Measurements from ENCODE around the gene IFT88.
A peak's percentile ranks its signal among the peaks of the same experiment; 100 is the strongest.

The IFT88 gene

DNA sequence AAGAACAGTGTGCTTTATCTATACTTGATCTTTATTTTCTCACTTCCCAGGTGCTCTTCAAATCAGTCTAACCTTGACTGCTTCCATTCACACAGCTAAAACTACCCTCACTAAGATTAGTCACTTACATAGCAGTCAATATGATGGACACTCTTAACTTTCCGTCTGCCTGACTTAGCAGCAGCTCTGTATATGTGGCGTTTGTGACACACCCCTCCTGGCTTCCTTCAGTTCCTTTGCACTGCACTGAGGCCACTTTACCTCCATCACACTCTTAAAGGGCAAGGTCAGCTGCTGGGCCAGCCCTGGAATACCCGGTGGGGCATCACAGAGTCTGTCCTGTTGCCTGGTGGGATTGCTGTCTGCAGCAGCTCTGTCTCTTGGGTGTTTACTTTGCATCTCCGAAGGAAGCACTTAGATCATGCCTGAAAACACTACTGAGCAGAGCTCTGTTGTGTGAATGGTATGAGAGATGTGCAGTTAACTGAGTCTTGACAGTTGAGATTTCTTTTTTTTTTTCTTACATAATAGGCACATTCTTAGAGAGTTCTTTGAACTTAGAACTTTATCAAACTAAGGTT is 101.0 kb downstream of the IFT88 start:
- TF ChIP-seq, protein P1, sequence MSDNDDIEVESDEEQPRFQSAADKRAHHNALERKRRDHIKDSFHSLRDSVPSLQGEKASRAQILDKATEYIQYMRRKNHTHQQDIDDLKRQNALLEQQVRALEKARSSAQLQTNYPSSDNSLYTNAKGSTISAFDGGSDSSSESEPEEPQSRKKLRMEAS (IDR thresholded peaks at IDR 0.05; ENCODE audit: low read depth, low read length), result no peak
- no peak for TF ChIP-seq POLR2A (IDR thresholded peaks at IDR 0.05; ENCODE audit: extremely low read depth, insufficient read length)
- TF ChIP-seq, protein P2, sequence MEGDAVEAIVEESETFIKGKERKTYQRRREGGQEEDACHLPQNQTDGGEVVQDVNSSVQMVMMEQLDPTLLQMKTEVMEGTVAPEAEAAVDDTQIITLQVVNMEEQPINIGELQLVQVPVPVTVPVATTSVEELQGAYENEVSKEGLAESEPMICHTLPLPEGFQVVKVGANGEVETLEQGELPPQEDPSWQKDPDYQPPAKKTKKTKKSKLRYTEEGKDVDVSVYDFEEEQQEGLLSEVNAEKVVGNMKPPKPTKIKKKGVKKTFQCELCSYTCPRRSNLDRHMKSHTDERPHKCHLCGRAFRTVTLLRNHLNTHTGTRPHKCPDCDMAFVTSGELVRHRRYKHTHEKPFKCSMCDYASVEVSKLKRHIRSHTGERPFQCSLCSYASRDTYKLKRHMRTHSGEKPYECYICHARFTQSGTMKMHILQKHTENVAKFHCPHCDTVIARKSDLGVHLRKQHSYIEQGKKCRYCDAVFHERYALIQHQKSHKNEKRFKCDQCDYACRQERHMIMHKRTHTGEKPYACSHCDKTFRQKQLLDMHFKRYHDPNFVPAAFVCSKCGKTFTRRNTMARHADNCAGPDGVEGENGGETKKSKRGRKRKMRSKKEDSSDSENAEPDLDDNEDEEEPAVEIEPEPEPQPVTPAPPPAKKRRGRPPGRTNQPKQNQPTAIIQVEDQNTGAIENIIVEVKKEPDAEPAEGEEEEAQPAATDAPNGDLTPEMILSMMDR (IDR thresholded peaks at IDR 0.05; ENCODE audit: low read depth, low read length), result no peak
- no peak for TF ChIP-seq MYC (IDR thresholded peaks at IDR 0.05; ENCODE audit: low read depth, low read length)
- no peak overlapping the region for H3K4me3 ChIP-seq (ENCODE audit: low read depth, low read length)
- no peak for DNase-seq (ENCODE audit: low read depth)

DNA sequence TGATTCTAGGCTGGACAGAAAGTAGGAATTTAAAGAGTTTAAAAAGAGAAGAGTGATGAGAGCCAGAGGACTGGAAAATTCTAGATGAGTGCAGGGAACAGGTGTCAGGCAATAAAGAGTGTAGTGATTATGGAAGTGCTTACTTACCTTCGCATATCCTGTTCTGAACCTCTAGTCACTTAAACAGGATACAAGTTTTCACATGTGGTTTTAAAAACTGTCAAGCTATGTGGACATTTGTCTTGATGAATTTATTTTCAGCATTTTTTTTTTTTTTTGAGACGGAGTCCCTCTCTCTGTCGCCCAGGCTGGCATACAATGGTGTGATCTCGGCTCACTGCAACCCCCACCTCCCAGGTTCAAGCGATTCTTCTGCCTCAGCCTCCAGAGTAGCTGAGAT is 102.2 kb downstream of the IFT88 start:
- no peak for DNase-seq (ENCODE audit: low read depth)
- H3K4me3 ChIP-seq (ENCODE audit: low read depth, low read length), result no peak overlapping the region
- TF ChIP-seq MYC (IDR thresholded peaks at IDR 0.05; ENCODE audit: low read depth, low read length) (no peak), POLR2A (IDR thresholded peaks at IDR 0.05; ENCODE audit: extremely low read depth, insufficient read length) (no peak)
- TF ChIP-seq, protein P2 (IDR thresholded peaks at IDR 0.05; ENCODE audit: low read depth, low read length), result no peak
- TF ChIP-seq, protein P1 (IDR thresholded peaks at IDR 0.05; ENCODE audit: low read depth, low read length), result no peak

DNA sequence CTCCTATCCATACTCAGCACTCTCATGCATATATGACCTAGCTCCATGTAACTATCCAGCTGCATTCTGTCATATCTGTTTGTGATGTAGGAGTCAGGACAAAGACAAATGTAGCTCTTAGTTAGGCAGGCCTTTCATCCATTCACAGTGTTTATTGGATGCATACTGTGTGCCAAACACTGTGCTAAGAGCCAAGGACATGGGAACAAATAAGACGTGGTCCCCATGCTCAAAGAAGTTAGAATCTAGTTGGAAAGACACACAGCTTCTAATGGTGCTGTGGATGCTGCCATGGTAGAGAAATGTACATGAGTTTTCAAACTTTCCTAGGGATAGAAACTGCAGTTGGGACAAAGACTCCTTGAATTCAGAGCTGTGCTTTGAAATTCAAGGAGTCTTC is 104.8 kb downstream of the IFT88 start:
- no peak overlapping the region for H3K4me3 ChIP-seq (ENCODE audit: low read depth, low read length)
- DNase-seq (ENCODE audit: low read depth), result no peak
- TF ChIP-seq MYC (IDR thresholded peaks at IDR 0.05; ENCODE audit: low read depth, low read length), result no peak
- TF ChIP-seq, protein P1 (IDR thresholded peaks at IDR 0.05; ENCODE audit: low read depth, low read length), result no peak
- TF ChIP-seq, protein P2 (IDR thresholded peaks at IDR 0.05; ENCODE audit: low read depth, low read length), result no peak

GRCh38 chr13:20672772-20673171 is 105.8 kb downstream of the IFT88 start:
- TF ChIP-seq MYC (IDR thresholded peaks at IDR 0.05; ENCODE audit: low read depth, low read length), result no peak
- TF ChIP-seq, protein P1 (IDR thresholded peaks at IDR 0.05; ENCODE audit: low read depth, low read length), result no peak
- TF ChIP-seq POLR2A (IDR thresholded peaks at IDR 0.05; ENCODE audit: extremely low read depth, insufficient read length), result no peak
- TF ChIP-seq, protein P2 (IDR thresholded peaks at IDR 0.05; ENCODE audit: low read depth, low read length), result no peak
- peak; percentile 21 for DNase-seq (ENCODE audit: low read depth)
- no peak overlapping the region for H3K4me3 ChIP-seq (ENCODE audit: low read depth, low read length)

- no peak for DNase-seq (ENCODE audit: low read depth)
- TF ChIP-seq POLR2A (IDR thresholded peaks at IDR 0.05; ENCODE audit: extremely low read depth, insufficient read length) (no peak), MYC (IDR thresholded peaks at IDR 0.05; ENCODE audit: low read depth, low read length) (no peak)
- TF ChIP-seq, protein P1 (IDR thresholded peaks at IDR 0.05; ENCODE audit: low read depth, low read length), result no peak
- TF ChIP-seq, protein P2 (IDR thresholded peaks at IDR 0.05; ENCODE audit: low read depth, low read length), result no peak
- H3K4me3 ChIP-seq (ENCODE audit: low read depth, low read length), result no peak overlapping the region
These were observed 106.8 kb downstream of the IFT88 start for GRCh38 chr13:20673715-20674114.

Measured in NB4 (cell line).